ENCODE measurements around the gene U2SURP.
"Not testable (repeated sequence)": the region's sequence is repeated elsewhere in the genome, so short reads cannot be mapped to it uniquely, and the experiment has no call there.

The U2SURP gene

GRCh38 chr3:143071776-143072175 is 70.4 kb downstream of the U2SURP start:
- no peak for DNase-seq (ENCODE audit: low spot score)

- DNase-seq (ENCODE audit: low spot score): not testable (repeated sequence)
Observed at GRCh38 chr3:143072298-143073020, 71.1 kb downstream of the U2SURP start.

GRCh38 chr3:143073541-143073940 is 72.2 kb downstream of the U2SURP start:
- not testable (repeated sequence) for DNase-seq (ENCODE audit: low spot score)

- not testable (repeated sequence) for DNase-seq (ENCODE audit: low spot score)
Observed at GRCh38 chr3:143073983-143074382, 72.6 kb downstream of the U2SURP start.

- peak; percentile 72 for DNase-seq (ENCODE audit: low spot score)
Observed at GRCh38 chr3:143078883-143079282, 77.5 kb downstream of the U2SURP start.

GRCh38 chr3:143080196-143080595 is 78.8 kb downstream of the U2SURP start:
- DNase-seq (ENCODE audit: low spot score): no peak

- DNase-seq (ENCODE audit: low spot score): no peak
Observed at GRCh38 chr3:143081365-143081764, 80.0 kb downstream of the U2SURP start.

GRCh38 chr3:143081844-143082778 is 80.7 kb downstream of the U2SURP start:
- no peak for DNase-seq (ENCODE audit: low spot score)

- DNase-seq (ENCODE audit: low spot score): no peak
Observed at GRCh38 chr3:143083781-143084180, 82.4 kb downstream of the U2SURP start.

- DNase-seq (ENCODE audit: low spot score): peak; percentile 55
Observed at GRCh38 chr3:143084856-143085731, 83.7 kb downstream of the U2SURP start.

GRCh38 chr3:143088835-143089234 is 87.5 kb downstream of the U2SURP start:
- no peak for DNase-seq (ENCODE audit: low spot score)

- DNase-seq (ENCODE audit: low spot score): no peak
Observed at GRCh38 chr3:143089965-143090364, 88.6 kb downstream of the U2SURP start.

GRCh38 chr3:143090486-143090885 is 89.1 kb downstream of the U2SURP start:
- DNase-seq (ENCODE audit: low spot score): no peak

GRCh38 chr3:143090976-143091837 is 89.8 kb downstream of the U2SURP start:
- DNase-seq (ENCODE audit: low spot score): no peak

GRCh38 chr3:143092191-143092590 is 90.8 kb downstream of the U2SURP start:
- DNase-seq (ENCODE audit: low spot score): no peak

- DNase-seq (ENCODE audit: low spot score): no peak
Observed at GRCh38 chr3:143095813-143096212, 94.4 kb downstream of the U2SURP start.

GRCh38 chr3:143098032-143098764 is 96.8 kb downstream of the U2SURP start:
- DNase-seq (ENCODE audit: low spot score): no peak

- no peak for DNase-seq (ENCODE audit: low spot score)
Observed at GRCh38 chr3:143099210-143099609, 97.8 kb downstream of the U2SURP start.

GRCh38 chr3:143099690-143100089 is 98.3 kb downstream of the U2SURP start:
- DNase-seq (ENCODE audit: low spot score): no peak

- DNase-seq (ENCODE audit: low spot score): no peak
Observed at GRCh38 chr3:143100451-143100850, 99.1 kb downstream of the U2SURP start.

Measured in AG20443 (cell line).